ENCODE results near the gene MRPL27.

Gene MRPL27

GRCh38 chr17:50386510-50386909 is 13.5 kb upstream of the MRPL27 start:
- no peak for DNase-seq (ENCODE audit: low read depth)

GRCh38 chr17:50382931-50383330 is 9.9 kb upstream of the MRPL27 start:
- DNase-seq (ENCODE audit: low read depth): no peak

GRCh38 chr17:50381920-50382319 is 8.9 kb upstream of the MRPL27 start:
- no peak for DNase-seq (ENCODE audit: low read depth)

GRCh38 chr17:50381260-50381815 is 8.4 kb upstream of the MRPL27 start:
- DNase-seq (ENCODE audit: low read depth): no peak

- DNase-seq (ENCODE audit: low read depth): no peak
Observed at GRCh38 chr17:50380369-50381259, 7.6 kb upstream of the MRPL27 start.

GRCh38 chr17:50379351-50380132 is 6.6 kb upstream of the MRPL27 start:
- DNase-seq (ENCODE audit: low read depth): no peak

GRCh38 chr17:50375858-50376538 is 3.0 kb upstream of the MRPL27 start:
- DNase-seq (ENCODE audit: low read depth): no peak

GRCh38 chr17:50373705-50374104 is 721 bp upstream of the MRPL27 start:
- no peak for DNase-seq (ENCODE audit: low read depth)

GRCh38 chr17:50372222-50372757 is 694 bp downstream of the MRPL27 start:
- DNase-seq (ENCODE audit: low read depth): no peak

GRCh38 chr17:50371526-50371925 is 1.5 kb downstream of the MRPL27 start:
- no peak for DNase-seq (ENCODE audit: low read depth)

GRCh38 chr17:50370052-50370451 is 2.9 kb downstream of the MRPL27 start:
- no peak for DNase-seq (ENCODE audit: low read depth)

GRCh38 chr17:50367401-50367800 is 5.6 kb downstream of the MRPL27 start:
- no peak for DNase-seq (ENCODE audit: low read depth)

GRCh38 chr17:50365649-50366393 is 7.2 kb downstream of the MRPL27 start:
- no peak for DNase-seq (ENCODE audit: low read depth)

- DNase-seq (ENCODE audit: low read depth): no peak
Observed at GRCh38 chr17:50365165-50365564, 7.8 kb downstream of the MRPL27 start.

- no peak for DNase-seq (ENCODE audit: low read depth)
Observed at GRCh38 chr17:50364715-50365114, 8.3 kb downstream of the MRPL27 start.

GRCh38 chr17:50364061-50364458 is 8.9 kb downstream of the MRPL27 start:
- no peak for DNase-seq (ENCODE audit: low read depth)

GRCh38 chr17:50363217-50364060 is 9.5 kb downstream of the MRPL27 start:
- no peak for DNase-seq (ENCODE audit: low read depth)

- DNase-seq (ENCODE audit: low read depth): no peak
Observed at GRCh38 chr17:50362661-50363060, 10.3 kb downstream of the MRPL27 start.

- DNase-seq (ENCODE audit: low read depth): no peak
Observed at GRCh38 chr17:50361561-50362480, 11.2 kb downstream of the MRPL27 start.
